ENCODE data around the gene LAMC2. TPM values are rescaled to one million over a fixed set of nuclear protein-coding genes. Genes with fewer than 3 reads are reported as not detected.
A peak's percentile ranks its signal among the peaks of the same experiment; 100 is the strongest.

Gene LAMC2
- total RNA-seq, 1 donor from 2014 or later, result 13.3 TPM

- intact Hi-C loops (cut with DNase I), result no loop called here
- H3K36me3 ChIP-seq, result no peaks in the 10 kb centered on the region
- TF ChIP-seq POLR2AphosphoS5 (IDR thresholded peaks at IDR 0.05; ENCODE audit: insufficient read depth in 1 of 2, low read depth in 1 of 2) (no peak), POLR2A (IDR thresholded peaks at IDR 0.05) (no peak)
- TF ChIP-seq, protein P1, sequence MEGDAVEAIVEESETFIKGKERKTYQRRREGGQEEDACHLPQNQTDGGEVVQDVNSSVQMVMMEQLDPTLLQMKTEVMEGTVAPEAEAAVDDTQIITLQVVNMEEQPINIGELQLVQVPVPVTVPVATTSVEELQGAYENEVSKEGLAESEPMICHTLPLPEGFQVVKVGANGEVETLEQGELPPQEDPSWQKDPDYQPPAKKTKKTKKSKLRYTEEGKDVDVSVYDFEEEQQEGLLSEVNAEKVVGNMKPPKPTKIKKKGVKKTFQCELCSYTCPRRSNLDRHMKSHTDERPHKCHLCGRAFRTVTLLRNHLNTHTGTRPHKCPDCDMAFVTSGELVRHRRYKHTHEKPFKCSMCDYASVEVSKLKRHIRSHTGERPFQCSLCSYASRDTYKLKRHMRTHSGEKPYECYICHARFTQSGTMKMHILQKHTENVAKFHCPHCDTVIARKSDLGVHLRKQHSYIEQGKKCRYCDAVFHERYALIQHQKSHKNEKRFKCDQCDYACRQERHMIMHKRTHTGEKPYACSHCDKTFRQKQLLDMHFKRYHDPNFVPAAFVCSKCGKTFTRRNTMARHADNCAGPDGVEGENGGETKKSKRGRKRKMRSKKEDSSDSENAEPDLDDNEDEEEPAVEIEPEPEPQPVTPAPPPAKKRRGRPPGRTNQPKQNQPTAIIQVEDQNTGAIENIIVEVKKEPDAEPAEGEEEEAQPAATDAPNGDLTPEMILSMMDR (IDR thresholded peaks at IDR 0.05), result no peak
- H3K27ac ChIP-seq, result no peak overlapping the region
- DNase-seq (ENCODE audit: extremely low spot score in 2 of 2), result no peak
- no peak overlapping the region for H3K4me3 ChIP-seq
- H3K9me3 ChIP-seq, result no peaks in the 10 kb centered on the region
- H3K27me3 ChIP-seq, result no peaks in the 10 kb centered on the region
- peaks cover 28% of the 10 kb centered on the region for H3K4me1 ChIP-seq
These were observed 28.2 kb downstream of the LAMC2 start for GRCh38 chr1:183214021-183214970.

GRCh38 chr1:183215076-183215720 lies 29.1 kb downstream of the LAMC2 start:
- DNase-seq (ENCODE audit: extremely low spot score in 2 of 2), result no peak
- no peaks in the 10 kb centered on the region for H3K9me3 ChIP-seq
- intact Hi-C loops (cut with DNase I), result no loop called here
- H3K4me3 ChIP-seq, result no peak overlapping the region
- H3K4me1 ChIP-seq, result peaks cover 20% of the 10 kb centered on the region
- no peaks in the 10 kb centered on the region for H3K27me3 ChIP-seq
- H3K36me3 ChIP-seq, result no peaks in the 10 kb centered on the region
- TF ChIP-seq POLR2A (IDR thresholded peaks at IDR 0.05) (no peak), POLR2AphosphoS5 (IDR thresholded peaks at IDR 0.05; ENCODE audit: insufficient read depth in 1 of 2, low read depth in 1 of 2) (no peak)
- TF ChIP-seq, protein P1 (IDR thresholded peaks at IDR 0.05), result no peak
- no peak overlapping the region for H3K27ac ChIP-seq

GRCh38 chr1:183215936-183216335 lies 29.9 kb downstream of the LAMC2 start:
- Histone ChIP-seq H3K27me3 (no peaks in the 10 kb centered on the region), H3K9me3 (no peaks in the 10 kb centered on the region), H3K36me3 (no peaks in the 10 kb centered on the region), H3K4me1 (peaks cover 20% of the 10 kb centered on the region), H3K4me3 (no peak overlapping the region), H3K27ac (no peak overlapping the region)
- no peak for DNase-seq (ENCODE audit: extremely low spot score in 2 of 2)
- intact Hi-C loops (cut with DNase I), result no loop called here
- TF ChIP-seq POLR2AphosphoS5 (IDR thresholded peaks at IDR 0.05; ENCODE audit: insufficient read depth in 1 of 2, low read depth in 1 of 2) (no peak), POLR2A (IDR thresholded peaks at IDR 0.05) (no peak)
- TF ChIP-seq, protein P1 (IDR thresholded peaks at IDR 0.05), result no peak

- Histone ChIP-seq H3K27me3 (no peaks in the 10 kb centered on the region), H3K4me3 (no peak overlapping the region), H3K4me1 (peaks cover 20% of the 10 kb centered on the region), H3K27ac (peak overlapping the region; percentile 74), H3K9me3 (no peaks in the 10 kb centered on the region), H3K36me3 (peaks cover 0 to 3% of the 10 kb centered on the region in 2 donors)
- DNase-seq (ENCODE audit: extremely low spot score in 2 of 2), result no peak
- TF ChIP-seq POLR2A (IDR thresholded peaks at IDR 0.05), result no peak
- TF ChIP-seq, protein P1 (IDR thresholded peaks at IDR 0.05), result no peak
- TF ChIP-seq POLR2AphosphoS5 (IDR thresholded peaks at IDR 0.05; ENCODE audit: insufficient read depth in 1 of 2, low read depth in 1 of 2), result no peak
- intact Hi-C loops (cut with DNase I), result no loop called here
These were observed 32.1 kb downstream of the LAMC2 start for GRCh38 chr1:183218027-183218618.

Data from vagina (tissue), 2 donors.